ENCODE data around the gene TSHZ1.

Gene TSHZ1

GRCh38 chr18:75319905-75320304, 109.3 kb downstream of the TSHZ1 start:
- no peaks in the 10 kb centered on the region for H3K9me2 ChIP-seq (ENCODE audit: low read depth, low read length)
- H3K4me3 ChIP-seq (ENCODE audit: low read depth, low read length, poor library complexity, severe bottlenecking) = no peak overlapping the region
- H3K79me2 ChIP-seq (ENCODE audit: insufficient read depth, low read length) = no peaks in the 10 kb centered on the region
- no peak overlapping the region for H2AFZ ChIP-seq (ENCODE audit: low read length)
- no peak overlapping the region for H3K27ac ChIP-seq (ENCODE audit: low read depth, low read length, poor library complexity, severe bottlenecking)
- H3K4me1 ChIP-seq (ENCODE audit: insufficient read depth, low read length, severe bottlenecking) = no peaks in the 10 kb centered on the region
- H3K27me3 ChIP-seq (ENCODE audit: insufficient read depth, low read length) = no peaks in the 10 kb centered on the region; the same call in 1 of the 2 replicates
- no peaks in the 10 kb centered on the region for H3F3A ChIP-seq (ENCODE audit: insufficient read depth, low read length)
- no peaks in the 10 kb centered on the region for H4K20me1 ChIP-seq (ENCODE audit: insufficient read depth, low read length)
- no peaks in the 10 kb centered on the region for H3K9me3 ChIP-seq (ENCODE audit: low read length)
- H3K9ac ChIP-seq (ENCODE audit: low read length) = no peak overlapping the region
- no peak for TF ChIP-seq CTCF (IDR thresholded peaks at IDR 0.05; ENCODE audit: low read length)
- H3K36me3 ChIP-seq (ENCODE audit: insufficient read depth, low read length) = no peaks in the 10 kb centered on the region
- no peak overlapping the region for H3K4me2 ChIP-seq (ENCODE audit: low read length)

DNA sequence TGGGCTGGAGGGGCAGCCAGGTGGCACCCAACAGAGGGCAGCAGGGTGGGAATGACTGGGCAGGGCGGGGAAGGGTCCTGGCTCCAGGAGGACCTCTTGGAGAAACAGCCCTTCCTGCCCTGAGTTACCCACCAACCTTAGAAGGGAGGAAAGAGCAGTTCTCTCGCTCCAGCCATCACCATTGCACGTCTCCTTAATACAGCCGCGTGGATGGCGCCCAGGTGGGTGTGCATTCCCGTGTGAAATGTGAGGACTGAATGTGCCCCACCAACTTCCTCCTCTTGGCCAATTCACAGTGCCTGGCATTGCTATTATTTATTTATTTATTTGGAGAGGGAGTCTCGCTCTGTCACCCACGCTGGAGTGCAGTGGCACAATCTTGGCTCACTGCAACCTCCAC, 109.9 kb downstream of the TSHZ1 start:
- H3K4me1 ChIP-seq (ENCODE audit: insufficient read depth, low read length, severe bottlenecking) = no peaks in the 10 kb centered on the region
- no peaks in the 10 kb centered on the region for H4K20me1 ChIP-seq (ENCODE audit: insufficient read depth, low read length)
- H3F3A ChIP-seq (ENCODE audit: insufficient read depth, low read length) = no peaks in the 10 kb centered on the region
- no peaks in the 10 kb centered on the region for H3K36me3 ChIP-seq (ENCODE audit: insufficient read depth, low read length)
- no peak overlapping the region for H3K4me3 ChIP-seq (ENCODE audit: low read depth, low read length, poor library complexity, severe bottlenecking)
- H3K27ac ChIP-seq (ENCODE audit: low read depth, low read length, poor library complexity, severe bottlenecking) = no peak overlapping the region
- H3K9me2 ChIP-seq (ENCODE audit: low read depth, low read length) = no peaks in the 10 kb centered on the region
- TF ChIP-seq CTCF (IDR thresholded peaks at IDR 0.05; ENCODE audit: low read length) = no peak
- no peak for TF ChIP-seq EZH2 (IDR thresholded peaks at IDR 0.05; ENCODE audit: borderline replicate concordance, low read length)
- no peak overlapping the region for H3K4me2 ChIP-seq (ENCODE audit: low read length)
- H3K27me3 ChIP-seq (ENCODE audit: insufficient read depth, low read length) = no peaks in the 10 kb centered on the region; the same call in 1 of the 2 replicates
- no peaks in the 10 kb centered on the region for H3K79me2 ChIP-seq (ENCODE audit: insufficient read depth, low read length)
- H3K9me3 ChIP-seq (ENCODE audit: low read length) = no peaks in the 10 kb centered on the region
- no peak overlapping the region for H2AFZ ChIP-seq (ENCODE audit: low read length)
- no peak overlapping the region for H3K9ac ChIP-seq (ENCODE audit: low read length)

GRCh38 chr18:75321431-75321830, 110.8 kb downstream of the TSHZ1 start:
- no peaks in the 10 kb centered on the region for H4K20me1 ChIP-seq (ENCODE audit: insufficient read depth, low read length)
- H3K9ac ChIP-seq (ENCODE audit: low read length) = no peak overlapping the region
- no peaks in the 10 kb centered on the region for H3K79me2 ChIP-seq (ENCODE audit: insufficient read depth, low read length)
- no peak overlapping the region for H3K4me2 ChIP-seq (ENCODE audit: low read length)
- H3F3A ChIP-seq (ENCODE audit: insufficient read depth, low read length) = no peaks in the 10 kb centered on the region
- H3K4me3 ChIP-seq (ENCODE audit: low read depth, low read length, poor library complexity, severe bottlenecking) = no peak overlapping the region
- no peak overlapping the region for H2AFZ ChIP-seq (ENCODE audit: low read length)
- H3K27ac ChIP-seq (ENCODE audit: low read depth, low read length, poor library complexity, severe bottlenecking) = no peak overlapping the region
- no peaks in the 10 kb centered on the region for H3K36me3 ChIP-seq (ENCODE audit: insufficient read depth, low read length)
- H3K9me3 ChIP-seq (ENCODE audit: low read length) = no peaks in the 10 kb centered on the region
- H3K9me2 ChIP-seq (ENCODE audit: low read depth, low read length) = no peaks in the 10 kb centered on the region
- TF ChIP-seq EZH2 (IDR thresholded peaks at IDR 0.05; ENCODE audit: borderline replicate concordance, low read length) = no peak
- no peak for TF ChIP-seq CTCF (IDR thresholded peaks at IDR 0.05; ENCODE audit: low read length)
- no peaks in the 10 kb centered on the region; the same call in 1 of the 2 replicates for H3K27me3 ChIP-seq (ENCODE audit: insufficient read depth, low read length)
- H3K4me1 ChIP-seq (ENCODE audit: insufficient read depth, low read length, severe bottlenecking) = no peaks in the 10 kb centered on the region
